Calu3 (cell line): ENCODE data around the gene KCMF1. TPM values are rescaled to one million over a fixed set of nuclear protein-coding genes. Genes with fewer than 3 reads are reported as not detected.

Source experiments
- BruUV-seq: library from RNA; stranded (reverse); fragments of 400-500 nt; replicated peaks from 2 replicates; lab custom pipeline; 2021; lab: Mats Ljungman, UMichigan
- CTCF ChIA-PET: fragments of 300-600 bp; sonication (Branson Sonifier 250); formaldehyde crosslinking; loops from one replicate; lab custom pipeline; 2022; ENCODE audit warnings: antibody characterized with exemption; lab: Charles Lee
- DNase-seq: peaks from one replicate; pipeline ENCODE4 v3.0.0; 2022
- H3K27ac Mint-ChIP-seq: one replicate; pipeline ENCODE4 v1.8.0; 2022; ENCODE audit warnings: mixed read lengths; ENCODE audit not compliant: unreplicated experiment
- H3K27me3 Mint-ChIP-seq: one replicate; pipeline ENCODE4 v1.8.0; 2022; ENCODE audit warnings: mixed read lengths; ENCODE audit not compliant: unreplicated experiment
- H3K36me3 Mint-ChIP-seq: one replicate; pipeline ENCODE4 v1.8.0; 2022; ENCODE audit warnings: mild to moderate bottlenecking, moderate library complexity, mixed read lengths; ENCODE audit not compliant: insufficient read depth, unreplicated experiment
- H3K4me1 Mint-ChIP-seq: one replicate; pipeline ENCODE4 v1.8.0; 2022; ENCODE audit warnings: mild to moderate bottlenecking, low read depth, mixed read lengths; ENCODE audit not compliant: unreplicated experiment
- H3K4me3 Mint-ChIP-seq: one replicate; pipeline ENCODE4 v1.8.0; 2022; ENCODE audit warnings: mild to moderate bottlenecking, low read depth, moderate library complexity, mixed read lengths; ENCODE audit not compliant: unreplicated experiment
- H3K9me3 Mint-ChIP-seq: one replicate; pipeline ENCODE4 v1.8.0; 2022; ENCODE audit warnings: low read depth, mixed read lengths; ENCODE audit not compliant: unreplicated experiment
- intact Hi-C: fragments of 100-400 bp; cut with micrococcal nuclease; formaldehyde crosslinking; loops from one replicate; pipeline ENCODE4 v1.10.0; 2022; ENCODE audit not compliant: unreplicated experiment
- total RNA-seq: library from RNA; stranded (reverse); gene quantifications from 2 replicates; pipeline ENCODE4 v1.2.3, GENCODE V29; 2022
- TF ChIP-seq, protein P1 (sequence below): fragments of 200-600 bp; IDR thresholded peaks from one replicate; pipeline ENCODE4 v1.8.0; 2022; ENCODE audit warnings: antibody characterized with exemption; ENCODE audit not compliant: unreplicated experiment

The KCMF1 gene
- total RNA-seq, 1 experiment from 2014 or later = 69.8 TPM

DNA sequence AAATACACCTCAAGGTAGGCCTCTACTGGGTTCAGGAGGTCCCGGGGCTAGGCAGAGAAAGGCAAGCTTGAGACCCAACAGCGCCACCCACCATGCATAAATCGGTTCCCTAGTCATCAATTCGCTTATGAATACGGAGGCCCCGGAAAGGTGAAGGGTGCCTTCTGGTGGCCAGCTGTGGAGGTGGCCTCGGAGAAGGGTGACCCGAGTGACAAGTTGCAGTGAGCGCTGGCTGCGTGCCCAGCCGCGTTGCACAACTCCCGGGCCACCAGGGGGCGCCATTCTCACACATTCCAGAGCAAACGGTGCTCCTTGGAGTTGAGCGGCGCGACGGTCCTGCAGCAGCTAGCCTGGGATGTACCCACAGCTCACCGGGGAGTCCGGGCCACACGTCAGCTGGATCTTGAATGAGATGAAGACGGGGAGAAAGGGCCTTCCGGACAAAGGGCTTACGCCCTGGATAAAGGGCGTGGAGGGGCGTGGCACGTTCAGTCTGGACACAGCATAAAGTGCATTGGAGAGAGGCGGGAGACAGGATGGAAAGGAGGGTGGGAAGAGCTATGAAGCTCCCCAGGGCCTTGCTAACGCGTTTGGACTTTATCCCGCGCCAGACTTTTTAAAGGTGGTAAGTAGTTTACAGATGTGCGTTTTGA is 45.1 kb upstream of the KCMF1 start:
- BruUV-seq = no TSS peak
- peak; percentile 99 for DNase-seq
- peaks cover 36% of the 10 kb centered on the region for H3K4me1 Mint-ChIP-seq
- intact Hi-C loops = loop anchor here (2.0 to 5.0 kb wide), 3 partner anchors 47 to 429 kb away; no protein-coding TSS in a partner anchor
- CTCF ChIA-PET = interaction anchor here (0.6 to 2.2 kb wide), 28 partner anchors 9 to 437 kb away, joined by 3 to 36 read pairs (median 4); partner anchors contain the start of genes TMSB10 and TRABD2A
- peaks cover 13% of the 10 kb centered on the region for H3K36me3 Mint-ChIP-seq
- no peaks in the 10 kb centered on the region for H3K27me3 Mint-ChIP-seq
- peak overlapping the region; percentile 30 for H3K27ac Mint-ChIP-seq
- TF ChIP-seq, protein P1, sequence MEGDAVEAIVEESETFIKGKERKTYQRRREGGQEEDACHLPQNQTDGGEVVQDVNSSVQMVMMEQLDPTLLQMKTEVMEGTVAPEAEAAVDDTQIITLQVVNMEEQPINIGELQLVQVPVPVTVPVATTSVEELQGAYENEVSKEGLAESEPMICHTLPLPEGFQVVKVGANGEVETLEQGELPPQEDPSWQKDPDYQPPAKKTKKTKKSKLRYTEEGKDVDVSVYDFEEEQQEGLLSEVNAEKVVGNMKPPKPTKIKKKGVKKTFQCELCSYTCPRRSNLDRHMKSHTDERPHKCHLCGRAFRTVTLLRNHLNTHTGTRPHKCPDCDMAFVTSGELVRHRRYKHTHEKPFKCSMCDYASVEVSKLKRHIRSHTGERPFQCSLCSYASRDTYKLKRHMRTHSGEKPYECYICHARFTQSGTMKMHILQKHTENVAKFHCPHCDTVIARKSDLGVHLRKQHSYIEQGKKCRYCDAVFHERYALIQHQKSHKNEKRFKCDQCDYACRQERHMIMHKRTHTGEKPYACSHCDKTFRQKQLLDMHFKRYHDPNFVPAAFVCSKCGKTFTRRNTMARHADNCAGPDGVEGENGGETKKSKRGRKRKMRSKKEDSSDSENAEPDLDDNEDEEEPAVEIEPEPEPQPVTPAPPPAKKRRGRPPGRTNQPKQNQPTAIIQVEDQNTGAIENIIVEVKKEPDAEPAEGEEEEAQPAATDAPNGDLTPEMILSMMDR = peak; percentile 93
- H3K9me3 Mint-ChIP-seq = no peaks in the 10 kb centered on the region
- H3K4me3 Mint-ChIP-seq = peak overlapping the region; percentile 63

DNA sequence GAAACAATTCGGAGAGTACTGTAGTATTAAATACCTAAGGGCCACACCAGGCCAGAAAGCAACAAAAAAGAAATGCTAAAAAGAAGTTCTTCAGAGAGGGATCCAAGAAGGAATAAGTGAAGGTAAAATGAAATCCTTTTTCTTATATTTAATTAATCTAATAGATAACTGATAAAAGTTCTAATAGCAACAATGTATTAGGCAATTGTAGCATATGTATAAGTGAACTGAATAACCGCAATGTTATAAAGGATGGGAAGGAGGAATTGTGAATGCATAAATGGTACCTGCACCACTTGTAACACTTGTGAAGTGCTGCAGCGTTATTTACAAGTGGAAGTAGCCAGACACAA is 43.7 kb upstream of the KCMF1 start:
- no peak for DNase-seq
- Mint-ChIP-seq H3K9me3 (no peaks in the 10 kb centered on the region), H3K27me3 (no peaks in the 10 kb centered on the region), H3K4me3 (peak overlapping the region; percentile 64), H3K27ac (peak overlapping the region; percentile 4), H3K36me3 (peaks cover 13% of the 10 kb centered on the region), H3K4me1 (peaks cover 36% of the 10 kb centered on the region)
- CTCF ChIA-PET = interaction anchor here (0.6 to 2.2 kb wide), 2 partner anchors 20 to 100 kb away, joined by 4 to 24 read pairs; partner anchors contain the start of gene TMSB10
- BruUV-seq = no TSS peak
- intact Hi-C loops = loop anchor here (1.0 to 5.0 kb wide), 4 partner anchors 46 to 430 kb away; no protein-coding TSS in a partner anchor
- TF ChIP-seq, protein P1 = no peak

GRCh38 chr2:84931384-84931821 is 39.6 kb upstream of the KCMF1 start:
- intact Hi-C loops = no loop called here
- peaks cover 8% of the 10 kb centered on the region for H3K36me3 Mint-ChIP-seq
- TF ChIP-seq, protein P1 = no peak
- H3K4me3 Mint-ChIP-seq = no peak overlapping the region
- H3K9me3 Mint-ChIP-seq = no peaks in the 10 kb centered on the region
- H3K27me3 Mint-ChIP-seq = no peaks in the 10 kb centered on the region
- CTCF ChIA-PET = no interaction called here
- DNase-seq = no peak
- no TSS peak for BruUV-seq
- H3K27ac Mint-ChIP-seq = no peak overlapping the region
- peaks cover 11% of the 10 kb centered on the region for H3K4me1 Mint-ChIP-seq

DNA sequence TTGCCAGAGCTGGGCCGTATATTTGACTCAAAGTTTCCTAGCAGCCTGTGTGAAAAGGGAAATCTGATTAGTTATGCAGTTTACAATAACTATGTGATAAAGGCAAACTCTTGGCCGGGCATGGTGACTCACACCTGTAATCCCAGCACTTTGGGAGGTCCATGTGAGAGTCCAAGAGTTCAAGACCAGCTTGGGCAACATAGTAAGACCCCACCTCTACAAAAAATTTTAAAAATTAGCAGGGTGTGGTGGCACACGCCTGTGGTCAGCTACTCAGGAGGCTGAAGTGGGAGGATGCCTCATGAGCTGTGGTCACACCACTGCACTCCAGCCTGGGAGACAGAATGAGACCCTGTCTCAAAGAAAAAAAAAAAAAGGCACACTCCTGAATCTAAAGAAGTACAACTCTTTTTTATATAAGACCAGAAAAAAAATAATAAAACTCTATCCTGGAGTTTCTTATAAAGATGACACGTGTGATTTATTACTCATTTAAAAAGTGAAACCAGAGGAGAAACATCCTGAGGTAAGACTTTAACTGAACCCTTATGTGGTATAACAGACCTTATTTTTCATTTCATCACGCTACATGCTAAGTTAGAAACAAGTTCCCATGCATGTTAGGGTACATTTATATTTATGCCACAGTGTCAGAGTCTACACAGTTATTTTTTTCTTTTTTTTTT is 32.6 kb upstream of the KCMF1 start:
- DNase-seq = peak; percentile 20
- intact Hi-C loops = no loop called here
- H3K36me3 Mint-ChIP-seq = peaks cover 8% of the 10 kb centered on the region
- TF ChIP-seq, protein P1 = no peak
- H3K4me3 Mint-ChIP-seq = no peak overlapping the region
- no peaks in the 10 kb centered on the region for H3K9me3 Mint-ChIP-seq
- H3K27me3 Mint-ChIP-seq = no peaks in the 10 kb centered on the region
- H3K4me1 Mint-ChIP-seq = peaks cover 14% of the 10 kb centered on the region
- H3K27ac Mint-ChIP-seq = no peak overlapping the region
- no TSS peak for BruUV-seq
- CTCF ChIA-PET = interaction anchor here (1.6 kb wide), 1 partner anchor 13 kb away, joined by 4 read pairs; no protein-coding TSS in a partner anchor
